A549 treated with CORT108297 at 1 μM for 4 hours (cell line): ENCODE data around the gene CLIP1. TPM values are rescaled to one million over a fixed set of nuclear protein-coding genes. Genes with fewer than 3 reads are reported as not detected.

ENCODE experiments used
- total RNA-seq: library from RNA; stranded (reverse); fragments of 200-300 nt; extraction: Qiagen RNA extraction; gene quantifications from 5 replicates; pipeline ENCODE4 v1.2.3, GENCODE V29; 2022

CLIP1 gene
- total RNA-seq, result 35.8 to 59.4 TPM (median 42.5 TPM) in 5 replicates

DNA sequence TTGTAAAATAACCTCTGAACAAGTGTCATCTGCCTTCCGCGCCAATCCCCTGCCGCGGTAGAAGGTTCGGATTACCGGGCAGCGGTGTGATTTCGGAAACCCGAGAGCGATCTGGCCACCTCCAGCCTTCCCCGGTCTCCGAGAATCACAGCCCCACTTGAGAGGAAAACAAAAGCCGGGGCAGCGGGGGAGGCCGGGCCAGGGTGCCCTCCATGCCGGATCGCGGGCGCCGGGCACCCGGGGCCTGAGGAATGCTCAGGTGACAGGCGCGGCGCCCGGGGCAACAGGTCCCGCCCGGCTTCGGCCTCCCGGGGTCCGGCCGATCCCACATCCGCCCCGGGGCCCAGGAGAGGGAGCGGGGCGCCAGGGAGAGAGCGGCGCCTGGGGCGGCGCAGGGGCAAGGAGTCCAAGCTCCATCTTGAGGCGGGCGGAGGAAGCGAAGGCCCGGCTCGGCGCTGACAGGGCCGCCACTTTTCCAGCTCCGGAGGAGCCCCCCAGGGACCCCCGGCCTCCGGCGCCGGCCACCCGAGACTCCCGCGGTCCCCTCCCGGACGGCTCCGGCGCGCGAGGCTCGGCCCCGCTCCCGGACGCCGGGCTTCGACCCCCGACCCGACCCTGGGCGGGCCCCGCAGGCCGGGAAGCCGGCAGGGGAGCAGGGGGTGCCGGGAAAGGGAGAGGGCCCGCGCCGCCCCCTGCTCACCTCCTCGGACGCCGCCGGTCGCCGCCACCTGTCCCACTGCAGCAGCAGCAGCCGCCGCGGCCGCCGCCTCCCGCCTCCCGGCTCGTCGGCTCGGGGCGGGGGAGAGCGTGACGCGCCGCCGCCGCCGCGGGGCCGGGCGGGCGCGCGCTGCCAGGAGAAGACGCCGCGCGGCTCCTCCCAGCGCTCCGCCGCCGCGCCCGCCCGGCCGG lies at the start of gene CLIP1:
CLIP1 (minus strand) TSS at position 849 of the 909 bp plus-strand sequence. CDS start 42,217 bp downstream, outside the sequence.

DNA sequence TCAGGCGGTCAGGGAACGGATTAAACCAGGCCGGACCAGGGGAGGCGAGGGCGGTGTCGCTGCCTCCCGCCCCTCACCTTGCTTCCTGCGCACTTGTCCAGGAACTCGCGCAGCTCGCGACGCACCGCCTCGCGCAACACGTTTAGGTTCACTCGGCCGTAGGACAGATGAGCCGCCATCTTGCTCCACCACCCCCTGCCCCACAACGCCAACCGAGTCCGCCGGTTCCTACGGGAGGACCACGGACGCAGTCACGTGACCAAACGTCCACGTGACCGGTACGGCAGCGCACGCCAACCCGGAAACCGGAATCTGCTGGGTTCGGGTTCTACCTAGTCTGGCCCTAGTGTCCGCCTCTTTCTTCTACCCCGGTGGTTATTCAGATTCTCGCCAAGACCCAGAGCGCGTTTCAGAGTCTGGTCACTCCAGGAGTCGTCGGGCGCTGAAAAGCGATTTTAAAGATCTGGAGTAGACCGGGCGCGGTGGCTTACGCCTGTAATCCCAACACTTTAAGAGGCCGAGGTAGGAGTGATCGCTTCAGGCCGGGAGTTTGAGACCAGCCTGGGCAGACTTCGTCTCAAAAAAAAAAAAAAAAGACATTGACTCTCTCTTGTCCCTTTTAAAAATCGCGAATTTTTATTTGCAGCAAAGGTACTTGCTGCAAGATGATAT lies 156.1 kb downstream of the CLIP1 start, which contains the start of gene VPS33A:
VPS33A (minus strand) TSS at position 265 of the 672 bp plus-strand sequence; CDS start at position 179, 86 bp downstream.

DNA sequence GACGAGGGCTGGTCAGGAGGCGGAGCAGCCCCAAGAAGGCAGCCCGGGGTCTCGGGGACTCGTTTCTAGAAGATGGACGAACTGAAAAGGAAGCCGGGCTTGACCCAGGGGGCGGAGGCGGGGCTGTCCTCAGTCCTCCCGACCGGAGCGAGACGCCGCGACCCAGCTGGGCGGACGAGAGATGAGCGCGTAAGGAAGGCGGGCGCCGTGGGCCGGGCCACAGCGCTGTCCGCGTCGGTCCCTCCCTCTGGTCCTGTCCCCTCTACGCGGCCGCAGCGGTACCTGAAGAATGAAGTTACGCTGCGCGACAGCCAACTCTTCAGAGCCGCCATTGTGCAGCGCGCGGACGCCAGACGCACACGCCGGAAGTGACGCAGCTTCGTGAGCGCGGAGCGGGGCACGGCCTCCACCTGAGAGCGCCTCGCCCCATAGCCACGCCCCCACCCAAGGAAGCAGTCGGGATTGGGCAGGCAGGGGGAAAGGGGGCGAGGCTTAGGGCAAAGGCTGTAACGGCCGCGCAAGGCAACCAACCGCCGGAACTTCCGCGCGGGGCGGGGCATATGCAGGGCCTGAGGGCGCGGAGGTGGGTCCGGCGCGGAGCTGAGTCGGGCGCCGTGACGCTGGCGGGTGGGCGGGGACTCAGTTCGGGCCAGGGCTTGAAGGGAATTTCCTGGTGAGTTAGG lies 196.6 kb downstream of the CLIP1 start, which contains the start of gene DIABLO:
DIABLO (minus strand) TSS at position 370 of the 683 bp plus-strand sequence; CDS start at position 332, 38 bp downstream.

Other genes with a start within 250 kb of the CLIP1 start
- not detected in 5 replicates for gene IL31, start 248.4 kb downstream of the CLIP1 start, total RNA-seq
- 0.07 to 0.37 TPM (median 0.21 TPM) in 5 replicates for gene LRRC43, start 239.5 kb downstream of the CLIP1 start, total RNA-seq
- 0.54 to 1.2 TPM (median 0.91 TPM) in 5 replicates for gene B3GNT4, start 219.0 kb downstream of the CLIP1 start, total RNA-seq
- gene DIABLO, start 196.6 kb downstream of the CLIP1 start, total RNA-seq, result 70.1 to 78.8 TPM (median 73.8 TPM) in 5 replicates
- 18.3 to 20.6 TPM (median 19.6 TPM) in 5 replicates for gene VPS33A, start 156.2 kb downstream of the CLIP1 start, total RNA-seq
- gene ZCCHC8, start 78.3 kb upstream of the CLIP1 start, total RNA-seq, result 23.9 to 26.1 TPM (median 25.4 TPM) in 5 replicates
- gene RSRC2, start 104.3 kb upstream of the CLIP1 start, total RNA-seq, result 41.5 to 76.5 TPM (median 53.3 TPM) in 5 replicates
- gene KNTC1, start 104.6 kb upstream of the CLIP1 start, total RNA-seq, result 22.1 to 24.1 TPM (median 23.3 TPM) in 5 replicates